HEK293 (cell line): ENCODE data around the gene ACYP1.

Source experiments
- GLI4 ChIP-seq: fragments of 450-650 bp; formaldehyde crosslinking; IDR thresholded peaks from 2 replicates; pipeline ENCODE4 v1.5.1; 2016; ENCODE audit warnings: missing biosample characterization, missing genetic modification characterization
- RBAK ChIP-seq: fragments of 450-650 bp; formaldehyde crosslinking; IDR thresholded peaks from 2 replicates; pipeline ENCODE4 v1.5.1; 2016; ENCODE audit warnings: missing biosample characterization, missing genetic modification characterization
- SETDB1 ChIP-seq: IDR thresholded peaks from one replicate; pipeline ENCODE4 v1.6.1; 2017; ENCODE audit warnings: mild to moderate bottlenecking, low read length, moderate library complexity, mixed read lengths; ENCODE audit not compliant: insufficient read length
- ZNF23 ChIP-seq: fragments of 450-650 bp; formaldehyde crosslinking; IDR thresholded peaks from 2 replicates; pipeline ENCODE4 v1.5.1; 2016; ENCODE audit warnings: missing biosample characterization, missing genetic modification characterization, borderline replicate concordance
- ZNF341 ChIP-seq: fragments of 450-650 bp; formaldehyde crosslinking; IDR thresholded peaks from 2 replicates; pipeline ENCODE4; 2016; ENCODE audit warnings: low read depth, missing biosample characterization, missing genetic modification characterization
- TF ChIP-seq, protein P1 (sequence below): fragments of 450-650 bp; formaldehyde crosslinking; IDR thresholded peaks from 2 replicates; pipeline ENCODE4 v1.5.1; 2016; ENCODE audit warnings: missing biosample characterization, missing genetic modification characterization
- TF ChIP-seq, protein P2 (sequence below): fragments of 450-650 bp; formaldehyde crosslinking; IDR thresholded peaks from 2 replicates; pipeline ENCODE4; 2016; ENCODE audit warnings: missing biosample characterization, missing genetic modification characterization
- TF ChIP-seq, protein P3 (sequence below): fragments of 450-650 bp; formaldehyde crosslinking; IDR thresholded peaks from 2 replicates; pipeline ENCODE4 v1.5.1; 2016; ENCODE audit warnings: missing biosample characterization, missing genetic modification characterization

DNA sequence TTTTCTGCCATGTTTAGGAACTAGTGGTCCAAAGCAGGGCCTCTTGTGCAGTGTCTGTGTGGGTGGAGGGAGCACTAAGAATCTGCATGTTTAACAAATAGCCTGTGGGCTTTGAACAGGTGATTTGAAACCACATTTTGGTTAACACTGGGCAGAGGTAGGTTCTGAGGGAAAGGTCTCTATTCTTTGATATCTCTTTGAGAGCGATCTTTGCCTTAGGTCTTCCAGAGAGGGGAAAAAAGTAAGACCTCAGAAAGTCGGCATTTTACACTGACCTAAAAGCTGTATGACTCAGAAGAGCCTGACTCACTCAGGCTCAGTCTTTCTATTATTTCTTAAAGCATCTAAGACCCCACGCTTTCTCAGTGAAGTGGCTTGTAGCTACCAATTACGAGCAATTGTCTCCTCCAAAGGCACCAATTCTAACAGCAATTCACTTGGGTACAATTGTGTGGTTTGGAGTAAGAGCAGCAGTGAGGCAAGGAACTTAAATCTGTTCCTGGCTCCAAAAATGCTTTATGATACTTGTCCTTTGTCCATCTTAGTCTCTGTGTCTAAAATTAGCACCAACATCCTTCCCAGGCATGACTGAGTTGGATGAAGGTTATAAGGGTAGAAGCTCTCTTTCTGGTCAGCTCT lies 52.3 kb downstream of the ACYP1 start:
- no peak for TF ChIP-seq GLI4 (tag by site-specific recombination)
- no peak for TF ChIP-seq SETDB1
- TF ChIP-seq ZNF23 (tag by site-specific recombination), result no peak
- TF ChIP-seq RBAK (tag by site-specific recombination), result no peak
- TF ChIP-seq, protein P1, sequence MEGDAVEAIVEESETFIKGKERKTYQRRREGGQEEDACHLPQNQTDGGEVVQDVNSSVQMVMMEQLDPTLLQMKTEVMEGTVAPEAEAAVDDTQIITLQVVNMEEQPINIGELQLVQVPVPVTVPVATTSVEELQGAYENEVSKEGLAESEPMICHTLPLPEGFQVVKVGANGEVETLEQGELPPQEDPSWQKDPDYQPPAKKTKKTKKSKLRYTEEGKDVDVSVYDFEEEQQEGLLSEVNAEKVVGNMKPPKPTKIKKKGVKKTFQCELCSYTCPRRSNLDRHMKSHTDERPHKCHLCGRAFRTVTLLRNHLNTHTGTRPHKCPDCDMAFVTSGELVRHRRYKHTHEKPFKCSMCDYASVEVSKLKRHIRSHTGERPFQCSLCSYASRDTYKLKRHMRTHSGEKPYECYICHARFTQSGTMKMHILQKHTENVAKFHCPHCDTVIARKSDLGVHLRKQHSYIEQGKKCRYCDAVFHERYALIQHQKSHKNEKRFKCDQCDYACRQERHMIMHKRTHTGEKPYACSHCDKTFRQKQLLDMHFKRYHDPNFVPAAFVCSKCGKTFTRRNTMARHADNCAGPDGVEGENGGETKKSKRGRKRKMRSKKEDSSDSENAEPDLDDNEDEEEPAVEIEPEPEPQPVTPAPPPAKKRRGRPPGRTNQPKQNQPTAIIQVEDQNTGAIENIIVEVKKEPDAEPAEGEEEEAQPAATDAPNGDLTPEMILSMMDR (tag by site-specific recombination), result no peak
- TF ChIP-seq, protein P2, sequence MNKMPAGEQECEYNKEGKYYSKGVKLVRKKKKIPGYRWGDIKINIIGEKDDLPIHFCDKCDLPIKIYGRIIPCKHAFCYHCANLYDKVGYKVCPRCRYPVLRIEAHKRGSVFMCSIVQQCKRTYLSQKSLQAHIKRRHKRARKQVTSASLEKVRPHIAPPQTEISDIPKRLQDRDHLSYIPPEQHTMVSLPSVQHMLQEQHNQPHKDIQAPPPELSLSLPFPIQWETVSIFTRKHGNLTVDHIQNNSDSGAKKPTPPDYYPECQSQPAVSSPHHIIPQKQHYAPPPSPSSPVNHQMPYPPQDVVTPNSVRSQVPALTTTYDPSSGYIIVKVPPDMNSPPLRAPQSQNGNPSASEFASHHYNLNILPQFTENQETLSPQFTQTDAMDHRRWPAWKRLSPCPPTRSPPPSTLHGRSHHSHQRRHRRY, result no peak
- TF ChIP-seq, protein P3, sequence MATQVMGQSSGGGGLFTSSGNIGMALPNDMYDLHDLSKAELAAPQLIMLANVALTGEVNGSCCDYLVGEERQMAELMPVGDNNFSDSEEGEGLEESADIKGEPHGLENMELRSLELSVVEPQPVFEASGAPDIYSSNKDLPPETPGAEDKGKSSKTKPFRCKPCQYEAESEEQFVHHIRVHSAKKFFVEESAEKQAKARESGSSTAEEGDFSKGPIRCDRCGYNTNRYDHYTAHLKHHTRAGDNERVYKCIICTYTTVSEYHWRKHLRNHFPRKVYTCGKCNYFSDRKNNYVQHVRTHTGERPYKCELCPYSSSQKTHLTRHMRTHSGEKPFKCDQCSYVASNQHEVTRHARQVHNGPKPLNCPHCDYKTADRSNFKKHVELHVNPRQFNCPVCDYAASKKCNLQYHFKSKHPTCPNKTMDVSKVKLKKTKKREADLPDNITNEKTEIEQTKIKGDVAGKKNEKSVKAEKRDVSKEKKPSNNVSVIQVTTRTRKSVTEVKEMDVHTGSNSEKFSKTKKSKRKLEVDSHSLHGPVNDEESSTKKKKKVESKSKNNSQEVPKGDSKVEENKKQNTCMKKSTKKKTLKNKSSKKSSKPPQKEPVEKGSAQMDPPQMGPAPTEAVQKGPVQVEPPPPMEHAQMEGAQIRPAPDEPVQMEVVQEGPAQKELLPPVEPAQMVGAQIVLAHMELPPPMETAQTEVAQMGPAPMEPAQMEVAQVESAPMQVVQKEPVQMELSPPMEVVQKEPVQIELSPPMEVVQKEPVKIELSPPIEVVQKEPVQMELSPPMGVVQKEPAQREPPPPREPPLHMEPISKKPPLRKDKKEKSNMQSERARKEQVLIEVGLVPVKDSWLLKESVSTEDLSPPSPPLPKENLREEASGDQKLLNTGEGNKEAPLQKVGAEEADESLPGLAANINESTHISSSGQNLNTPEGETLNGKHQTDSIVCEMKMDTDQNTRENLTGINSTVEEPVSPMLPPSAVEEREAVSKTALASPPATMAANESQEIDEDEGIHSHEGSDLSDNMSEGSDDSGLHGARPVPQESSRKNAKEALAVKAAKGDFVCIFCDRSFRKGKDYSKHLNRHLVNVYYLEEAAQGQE (tag by site-specific recombination), result no peak
- TF ChIP-seq ZNF341 (tag by site-specific recombination), result no peak
